ENCODE results near the gene ACKR3. TPM values are rescaled to one million over a fixed set of nuclear protein-coding genes. Genes with fewer than 3 reads are reported as not detected.

Gene ACKR3
- total and polyA plus RNA-seq, 2 of the 4 experiments (the other 2 are of a cell fraction) = not detected

DNA sequence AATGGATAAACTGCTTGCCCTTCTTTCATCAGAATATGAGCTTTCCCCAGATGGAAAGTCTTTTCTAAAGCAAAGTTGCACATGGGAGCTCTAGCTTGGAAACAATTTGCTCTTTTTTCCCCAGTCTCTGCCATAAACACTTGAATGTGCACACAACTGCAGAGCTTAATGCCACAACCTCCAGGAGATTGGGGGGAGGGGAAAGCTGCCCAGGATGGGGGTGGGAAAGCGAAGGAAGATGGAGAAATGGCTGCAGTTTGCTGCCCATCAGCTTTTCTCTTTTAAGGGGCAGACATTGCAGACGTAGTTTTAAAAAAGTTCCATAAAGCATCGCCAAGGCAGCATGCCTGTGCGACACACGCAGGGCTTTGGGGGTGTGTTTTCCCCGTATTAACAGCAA is 1.5 kb downstream of the ACKR3 start:
- ChIA-PET CTCF (no interaction called here), POLR2A (ENCODE audit: unreplicated experiment) (no interaction called here)
- TF ChIP-seq FOS (IDR thresholded peaks at IDR 0.05; ENCODE audit: low read depth, low read length) = no peak
- TF ChIP-seq MAFK (IDR thresholded peaks at IDR 0.05; ENCODE audit: low read depth, low read length) = no peak
- TF ChIP-seq SMC3 (IDR thresholded peaks at IDR 0.05; ENCODE audit: low read depth, low read length) = no peak
- TF ChIP-seq, protein P1, sequence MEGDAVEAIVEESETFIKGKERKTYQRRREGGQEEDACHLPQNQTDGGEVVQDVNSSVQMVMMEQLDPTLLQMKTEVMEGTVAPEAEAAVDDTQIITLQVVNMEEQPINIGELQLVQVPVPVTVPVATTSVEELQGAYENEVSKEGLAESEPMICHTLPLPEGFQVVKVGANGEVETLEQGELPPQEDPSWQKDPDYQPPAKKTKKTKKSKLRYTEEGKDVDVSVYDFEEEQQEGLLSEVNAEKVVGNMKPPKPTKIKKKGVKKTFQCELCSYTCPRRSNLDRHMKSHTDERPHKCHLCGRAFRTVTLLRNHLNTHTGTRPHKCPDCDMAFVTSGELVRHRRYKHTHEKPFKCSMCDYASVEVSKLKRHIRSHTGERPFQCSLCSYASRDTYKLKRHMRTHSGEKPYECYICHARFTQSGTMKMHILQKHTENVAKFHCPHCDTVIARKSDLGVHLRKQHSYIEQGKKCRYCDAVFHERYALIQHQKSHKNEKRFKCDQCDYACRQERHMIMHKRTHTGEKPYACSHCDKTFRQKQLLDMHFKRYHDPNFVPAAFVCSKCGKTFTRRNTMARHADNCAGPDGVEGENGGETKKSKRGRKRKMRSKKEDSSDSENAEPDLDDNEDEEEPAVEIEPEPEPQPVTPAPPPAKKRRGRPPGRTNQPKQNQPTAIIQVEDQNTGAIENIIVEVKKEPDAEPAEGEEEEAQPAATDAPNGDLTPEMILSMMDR (conservative IDR thresholded peaks at IDR 0.05; ENCODE audit: low read depth, low read length) = no peak
- TF ChIP-seq MXI1 (IDR thresholded peaks at IDR 0.05; ENCODE audit: borderline replicate concordance, low read depth, low read length) = no peak
- TF ChIP-seq BHLHE40 (IDR thresholded peaks at IDR 0.05; ENCODE audit: low read depth, low read length) = no peak
- no peak for TF ChIP-seq NFE2L2 (IDR thresholded peaks at IDR 0.05; ENCODE audit: low read depth, low read length)
- TF ChIP-seq, protein P2, sequence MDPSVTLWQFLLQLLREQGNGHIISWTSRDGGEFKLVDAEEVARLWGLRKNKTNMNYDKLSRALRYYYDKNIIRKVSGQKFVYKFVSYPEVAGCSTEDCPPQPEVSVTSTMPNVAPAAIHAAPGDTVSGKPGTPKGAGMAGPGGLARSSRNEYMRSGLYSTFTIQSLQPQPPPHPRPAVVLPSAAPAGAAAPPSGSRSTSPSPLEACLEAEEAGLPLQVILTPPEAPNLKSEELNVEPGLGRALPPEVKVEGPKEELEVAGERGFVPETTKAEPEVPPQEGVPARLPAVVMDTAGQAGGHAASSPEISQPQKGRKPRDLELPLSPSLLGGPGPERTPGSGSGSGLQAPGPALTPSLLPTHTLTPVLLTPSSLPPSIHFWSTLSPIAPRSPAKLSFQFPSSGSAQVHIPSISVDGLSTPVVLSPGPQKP (IDR thresholded peaks at IDR 0.05; ENCODE audit: borderline replicate concordance, low read depth, low read length) = no peak
- H4K91ac ChIP-seq (ENCODE audit: insufficient read depth, low read depth, low read length) = no peak overlapping the region
- H2BK5ac ChIP-seq (ENCODE audit: low read depth, low read length, poor library complexity, severe bottlenecking) = no peak overlapping the region
- no peak overlapping the region for H2BK120ac ChIP-seq (ENCODE audit: low read depth, low read length)
- H2AFZ ChIP-seq (replicated peaks; ENCODE audit: low read length, poor library complexity) = no peak overlapping the region
- no peaks in the 10 kb centered on the region for H4K20me1 ChIP-seq (ENCODE audit: insufficient read depth, low read length)
- H3K36me3 ChIP-seq (ENCODE audit: control insufficient read depth, insufficient read depth, low read length) = no peaks in the 10 kb centered on the region
- no peak overlapping the region for H3K4me2 ChIP-seq (ENCODE audit: low read depth, low read length)
- no peak overlapping the region for H2BK20ac ChIP-seq (ENCODE audit: low read depth, low read length)
- DNase-seq (no peak), ATAC-seq (ENCODE audit: low read depth) (no peak)
- no peak overlapping the region for H3K27ac ChIP-seq (ENCODE audit: insufficient read depth, low read length)
- H3K9me3 ChIP-seq (ENCODE audit: control insufficient read depth, insufficient read depth, low read length) = no peaks in the 10 kb centered on the region
- no peaks in the 10 kb centered on the region for H3K79me1 ChIP-seq (ENCODE audit: low read depth in 1 of 2, low read length in 2 of 2)
- no peak overlapping the region for H3K23ac ChIP-seq (ENCODE audit: low read depth, low read length)
- 50% methylated on average over 1 of the region's 6 CpGs; no CpG with 5 or more reads in 1 of the 2 experiments for WGBS, 2 experiments (ENCODE audit: extremely low coverage in 2 of 2, insufficient read length in 1 of 2)
- no peaks in the 10 kb centered on the region for H3K9me1 ChIP-seq (ENCODE audit: insufficient read depth, low read length)
- in situ Hi-C loops (cut with MboI; ENCODE audit: low sequenced_read_pairs) (no loop called here), intact Hi-C loops (cut with micrococcal nuclease) (no loop called here), dilution Hi-C loops (cut with HindIII; ENCODE audit: low sequenced_read_pairs, unreplicated experiment) (no loop called here)
- no peak overlapping the region for H3K4me3 ChIP-seq (ENCODE audit: insufficient read depth, low read depth, low read length)
- BruUV-seq (replicated peaks) = no TSS peak
- no peak overlapping the region for H4K5ac ChIP-seq (ENCODE audit: low read depth, low read length)
- no peak overlapping the region for H4K8ac ChIP-seq (ENCODE audit: low read depth in 2 of 2, low read length in 2 of 2)
- H2BK15ac ChIP-seq (ENCODE audit: low read depth, low read length) = no peak overlapping the region
- peaks cover 55% of the 10 kb centered on the region for H3K27me3 ChIP-seq (ENCODE audit: control insufficient read depth, insufficient read depth, low read length)
- H3K9ac ChIP-seq (ENCODE audit: low read depth, low read length) = no peak overlapping the region
- no peak overlapping the region for H3K18ac ChIP-seq (ENCODE audit: low read depth, low read length)
- no peak overlapping the region for H3K56ac ChIP-seq (ENCODE audit: extremely low read depth, insufficient read depth, low read length)
- no peak overlapping the region for H3K14ac ChIP-seq (replicated peaks; ENCODE audit: low read depth, low read length)
- H3K4me1 ChIP-seq (ENCODE audit: control insufficient read depth, insufficient read depth, low read length) = no peaks in the 10 kb centered on the region; the same call in 1 of the 2 replicates
- no peak overlapping the region for H2AK9ac ChIP-seq (replicated peaks; ENCODE audit: low read depth, low read length, poor library complexity)
- H3K4ac ChIP-seq (ENCODE audit: low read depth, low read length) = no peak overlapping the region
- H2AK5ac ChIP-seq (ENCODE audit: low read depth, low read length) = no peak overlapping the region
